Dendritic cell treated with granulocyte-macrophage colony-stimulating factor and Interleukin-4, amounts not matched to agents 40 ng/mL and 50 ng/mL, for 4 days (primary cell): ENCODE measurements around the gene PYDC1.
"Not testable (repeated sequence)": the region's sequence is repeated elsewhere in the genome, so short reads cannot be mapped to it uniquely, and the experiment has no call there.

Experiments
- H3K27ac Mint-ChIP-seq: one replicate; pipeline ENCODE4 v1.8.0; 2022; ENCODE audit warnings: mild to moderate bottlenecking, mixed read lengths
- H3K27me3 Mint-ChIP-seq: one replicate; pipeline ENCODE4 v1.8.0; 2022; ENCODE audit warnings: mild to moderate bottlenecking, mixed read lengths
- H3K36me3 Mint-ChIP-seq: one replicate; pipeline ENCODE4 v1.8.0; 2022; ENCODE audit warnings: low read depth, mixed read lengths
- H3K4me1 Mint-ChIP-seq: one replicate; pipeline ENCODE4 v1.8.0; 2022; ENCODE audit warnings: low read depth, mixed read lengths
- H3K4me3 Mint-ChIP-seq: one replicate; pipeline ENCODE4 v1.8.0; 2022; ENCODE audit warnings: mild to moderate bottlenecking, moderate library complexity, mixed read lengths
- H3K9me3 Mint-ChIP-seq: one replicate; pipeline ENCODE4 v1.8.0; 2022; ENCODE audit warnings: mixed read lengths
- intact Hi-C: fragments of 100-400 bp; cut with micrococcal nuclease; formaldehyde crosslinking; loops from one replicate; pipeline ENCODE4 v1.15.0; 2022

Gene PYDC1

DNA sequence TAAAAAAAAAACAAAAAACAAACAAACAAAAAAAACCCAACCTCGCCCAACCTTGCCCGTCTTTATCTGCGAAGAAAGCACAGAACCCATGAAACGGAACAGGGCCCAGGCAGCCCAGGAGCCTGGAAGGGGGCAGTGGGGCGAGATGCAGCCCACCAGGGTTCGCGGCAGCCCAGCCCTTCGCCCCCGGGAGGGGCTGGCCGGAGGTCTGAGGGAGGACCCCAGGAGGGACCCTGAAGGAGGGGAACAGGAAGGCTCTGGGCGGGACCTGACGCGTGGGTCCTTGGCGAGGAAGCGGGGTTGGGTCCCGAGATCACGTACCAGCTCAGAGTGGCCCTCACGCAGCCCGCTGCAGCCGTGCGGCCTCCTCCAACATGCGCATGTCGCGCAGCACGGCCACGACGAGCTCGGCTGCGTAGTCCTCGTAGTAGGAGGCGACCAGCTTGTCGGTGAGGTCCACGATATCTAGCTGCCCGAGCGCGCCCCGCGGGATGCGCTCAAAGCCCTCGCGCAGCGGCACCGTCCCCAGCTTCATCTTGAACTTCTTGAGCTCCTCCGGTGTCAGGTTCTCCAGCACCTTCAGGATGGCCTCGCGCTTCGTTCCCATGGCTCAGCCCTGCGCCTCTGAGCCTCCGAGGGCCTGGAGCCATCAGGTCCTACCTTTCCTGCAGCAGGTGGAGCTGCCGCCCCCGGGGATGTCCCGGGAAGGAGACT lies at the start of gene PYDC1:
PYDC1 (minus strand) TSS at position 714 of the 714 bp plus-strand sequence; CDS start at position 607, 107 bp downstream.
- Mint-ChIP-seq H3K27ac (peak within 1 kb of the TSS; percentile 71), H3K27me3 (peaks cover 67% of the 10 kb centered on the region), H3K4me1 (peaks cover 50% of the 10 kb centered on the region), H3K4me3 (peak within 1 kb of the TSS; percentile 81), H3K36me3 (no peaks in the 10 kb centered on the region), H3K9me3 (no peaks in the 10 kb centered on the region)
- intact Hi-C loops = no loop called here

DNA sequence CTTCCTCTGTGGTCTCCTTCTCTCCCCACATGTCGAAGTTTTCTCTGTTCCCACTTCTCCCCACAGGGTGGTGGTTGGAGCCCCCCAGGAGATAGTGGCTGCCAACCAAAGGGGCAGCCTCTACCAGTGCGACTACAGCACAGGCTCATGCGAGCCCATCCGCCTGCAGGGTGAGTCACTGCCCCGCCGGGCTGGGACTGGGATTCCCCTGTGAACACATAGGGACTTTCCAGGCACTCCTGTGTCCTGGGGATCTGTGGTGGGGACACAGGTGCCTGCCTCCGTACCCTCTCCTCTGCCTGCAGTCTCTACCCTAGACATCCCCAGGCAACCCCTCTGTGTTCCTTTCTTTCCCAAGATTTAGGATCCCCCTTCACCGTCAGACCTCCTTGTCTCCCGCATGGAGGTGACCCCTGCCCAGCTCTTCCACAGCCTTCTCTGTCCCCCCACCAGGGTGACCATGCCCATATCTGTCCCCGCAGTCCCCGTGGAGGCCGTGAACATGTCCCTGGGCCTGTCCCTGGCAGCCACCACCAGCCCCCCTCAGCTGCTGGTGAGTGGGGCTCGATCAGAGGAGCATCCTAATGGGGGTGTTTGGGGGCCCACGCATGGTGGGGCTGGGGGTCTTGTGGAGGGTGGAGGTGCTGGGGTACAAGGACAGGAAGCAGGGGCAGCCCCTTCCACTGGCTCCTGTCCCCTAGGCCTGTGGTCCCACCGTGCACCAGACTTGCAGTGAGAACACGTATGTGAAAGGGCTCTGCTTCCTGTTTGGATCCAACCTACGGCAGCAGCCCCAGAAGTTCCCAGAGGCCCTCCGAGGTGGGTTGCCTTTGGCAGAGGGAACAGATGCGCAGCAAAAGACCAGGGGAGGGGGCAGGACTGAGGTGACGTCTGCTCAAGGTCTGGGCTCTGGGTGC lies 48.7 kb upstream of the PYDC1 start:
- H3K9me3 Mint-ChIP-seq = no peaks in the 10 kb centered on the region
- peak overlapping the region; percentile 85 for H3K27ac Mint-ChIP-seq
- no peaks in the 10 kb centered on the region for H3K27me3 Mint-ChIP-seq
- peaks cover 95% of the 10 kb centered on the region for H3K36me3 Mint-ChIP-seq
- H3K4me1 Mint-ChIP-seq = peaks cover 80% of the 10 kb centered on the region
- H3K4me3 Mint-ChIP-seq = peak overlapping the region; percentile 62
- intact Hi-C loops = loop anchor here (10.0 kb wide), 1 partner anchor 49 kb away; no protein-coding TSS in a partner anchor

DNA sequence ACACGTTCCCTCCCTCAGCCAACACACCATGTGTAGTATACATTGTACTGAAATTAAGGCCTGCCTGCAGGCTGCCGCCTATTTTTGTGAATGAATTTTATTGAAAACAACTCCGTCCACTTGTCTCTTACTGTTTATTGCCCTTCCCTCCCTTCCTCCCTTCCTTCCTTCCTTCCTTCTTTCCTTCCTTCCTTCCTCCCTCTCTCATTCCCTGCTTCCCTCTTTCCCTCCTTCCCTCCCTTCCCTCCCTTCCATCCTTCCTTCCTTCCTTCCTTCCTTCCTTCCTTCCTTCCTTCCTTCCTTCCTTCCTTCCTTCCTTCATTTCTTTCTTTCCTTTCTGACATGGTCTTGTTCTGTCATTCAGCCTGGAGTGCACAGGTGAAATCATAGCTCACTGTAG lies 45.1 kb upstream of the PYDC1 start:
- H3K4me1 Mint-ChIP-seq = peaks cover 73% of the 10 kb centered on the region
- H3K27ac Mint-ChIP-seq = peak overlapping the region; percentile 91
- H3K9me3 Mint-ChIP-seq = no peaks in the 10 kb centered on the region
- intact Hi-C loops = loop anchor here (10.0 kb wide), 1 partner anchor 53 kb away; no protein-coding TSS in a partner anchor
- peak overlapping the region; percentile 100 for H3K4me3 Mint-ChIP-seq
- peaks cover 68% of the 10 kb centered on the region for H3K36me3 Mint-ChIP-seq
- H3K27me3 Mint-ChIP-seq = no peaks in the 10 kb centered on the region

DNA sequence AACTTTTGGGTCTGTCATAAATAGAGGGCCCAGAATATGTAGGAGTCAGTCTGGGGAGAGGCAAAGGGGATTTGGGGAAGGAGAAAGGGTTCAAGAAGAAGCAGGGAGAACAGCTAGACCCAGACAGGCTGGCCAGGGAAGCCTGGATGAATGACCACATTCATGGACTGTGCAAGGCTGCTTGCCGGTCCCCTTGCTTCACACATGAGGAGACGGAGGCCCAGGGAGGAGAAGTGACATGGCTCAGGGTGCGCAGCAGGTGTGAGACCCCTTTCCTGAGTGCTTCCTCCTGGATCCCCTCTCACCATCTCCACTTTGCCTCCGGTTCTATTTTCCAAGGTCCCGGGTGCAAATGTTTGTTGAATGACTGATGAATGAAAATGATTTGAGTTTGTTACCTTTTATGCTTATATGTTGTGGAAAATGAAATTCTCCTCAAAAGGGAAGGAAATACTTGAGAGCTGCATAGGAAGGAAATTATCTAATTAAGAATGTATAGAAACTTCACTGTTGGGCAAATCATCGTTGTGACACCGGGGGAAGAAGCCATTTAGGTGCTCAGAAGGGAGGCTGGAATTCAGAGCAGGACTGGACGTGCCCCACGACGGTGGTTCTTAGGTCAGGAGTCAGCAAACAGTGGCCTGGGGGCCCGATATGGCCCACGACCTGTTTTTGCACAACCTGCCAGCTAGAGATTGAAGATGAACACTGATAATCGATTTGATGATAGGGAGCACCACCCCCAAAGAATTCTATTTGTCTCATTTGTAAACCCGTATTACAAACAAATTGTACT lies 43.4 kb upstream of the PYDC1 start:
- Mint-ChIP-seq H3K27me3 (no peaks in the 10 kb centered on the region), H3K4me3 (peak overlapping the region; percentile 100), H3K9me3 (no peaks in the 10 kb centered on the region), H3K4me1 (peaks cover 71% of the 10 kb centered on the region), H3K27ac (peak overlapping the region; percentile 91), H3K36me3 (peaks cover 51% of the 10 kb centered on the region)
- intact Hi-C loops = loop anchor here (2.0 to 10.0 kb wide), 2 partner anchors 54 to 58 kb away; partner anchors contain the start of gene PYCARD

DNA sequence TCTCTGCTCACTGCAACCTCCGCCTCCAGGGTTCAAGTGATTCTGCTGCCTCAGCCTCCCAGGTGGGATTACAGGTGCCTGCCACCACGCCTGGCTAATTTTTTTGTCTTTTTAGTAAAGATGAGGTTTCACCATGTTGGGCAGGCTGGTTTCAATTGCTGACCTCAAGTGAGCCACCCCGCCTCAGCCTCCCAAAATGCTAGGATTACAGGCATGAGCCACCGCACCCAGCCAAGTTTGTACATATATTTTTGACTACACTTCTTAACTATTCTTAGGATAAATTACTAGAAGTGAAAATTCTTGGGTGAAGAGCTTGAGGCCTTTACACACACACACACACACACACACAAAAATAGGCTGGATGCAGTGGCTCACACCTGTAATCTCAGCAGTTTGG lies 41.4 kb upstream of the PYDC1 start:
- H3K9me3 Mint-ChIP-seq = no peaks in the 10 kb centered on the region
- H3K27ac Mint-ChIP-seq = peak overlapping the region; percentile 46
- intact Hi-C loops = no loop called here
- peaks cover 35% of the 10 kb centered on the region for H3K36me3 Mint-ChIP-seq
- H3K4me3 Mint-ChIP-seq = no peak overlapping the region
- peaks cover 74% of the 10 kb centered on the region for H3K4me1 Mint-ChIP-seq
- H3K27me3 Mint-ChIP-seq = no peaks in the 10 kb centered on the region

DNA sequence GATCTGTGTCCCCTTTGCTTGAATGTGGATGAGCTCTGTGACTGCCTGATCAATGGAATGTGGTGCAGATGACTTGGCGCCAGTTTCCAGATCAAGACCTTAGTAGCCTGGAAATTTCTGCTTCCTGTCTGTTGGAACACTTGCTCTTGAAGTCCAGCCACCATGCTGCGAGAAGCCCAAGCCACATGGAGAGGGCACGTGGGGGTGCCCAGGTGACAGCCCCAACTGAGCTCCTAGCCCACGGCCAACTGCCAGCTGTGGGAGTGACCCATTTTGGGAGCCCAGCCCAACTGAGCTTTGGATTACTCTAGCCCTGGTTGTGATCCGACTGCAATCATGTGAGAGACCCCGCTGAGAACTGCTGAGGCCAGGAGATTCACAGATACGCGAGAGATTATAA lies 39.5 kb upstream of the PYDC1 start:
- H3K4me3 Mint-ChIP-seq = no peak overlapping the region
- H3K9me3 Mint-ChIP-seq = no peaks in the 10 kb centered on the region
- intact Hi-C loops = no loop called here
- no peaks in the 10 kb centered on the region for H3K27me3 Mint-ChIP-seq
- peak overlapping the region; percentile 18 for H3K27ac Mint-ChIP-seq
- H3K36me3 Mint-ChIP-seq = peaks cover 16% of the 10 kb centered on the region
- H3K4me1 Mint-ChIP-seq = peaks cover 75% of the 10 kb centered on the region

DNA sequence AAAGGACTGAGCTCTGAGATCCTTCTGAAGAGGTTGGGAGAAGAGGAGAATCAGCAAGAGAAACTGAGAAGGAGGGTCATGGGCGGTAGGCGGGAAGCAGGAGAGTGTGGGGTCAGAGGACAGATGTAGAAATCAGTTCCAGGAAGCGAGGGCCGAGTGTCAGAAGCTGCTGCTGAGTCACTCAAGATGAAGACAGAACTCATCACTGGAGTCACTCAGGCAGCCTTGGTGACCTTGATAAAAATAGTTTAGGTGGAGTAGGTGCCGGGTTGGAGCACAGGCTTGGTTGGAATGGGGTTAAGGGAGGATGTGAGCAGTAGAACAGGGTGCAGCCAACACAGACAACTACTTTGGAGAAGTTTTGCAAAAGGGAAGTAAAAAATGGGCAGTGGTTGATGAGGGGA lies 36.7 kb upstream of the PYDC1 start:
- Mint-ChIP-seq H3K4me1 (peaks cover 62% of the 10 kb centered on the region), H3K4me3 (peak overlapping the region; percentile 67), H3K9me3 (no peaks in the 10 kb centered on the region), H3K36me3 (no peaks in the 10 kb centered on the region), H3K27ac (peak overlapping the region; percentile 93), H3K27me3 (no peaks in the 10 kb centered on the region)
- intact Hi-C loops = no loop called here

DNA sequence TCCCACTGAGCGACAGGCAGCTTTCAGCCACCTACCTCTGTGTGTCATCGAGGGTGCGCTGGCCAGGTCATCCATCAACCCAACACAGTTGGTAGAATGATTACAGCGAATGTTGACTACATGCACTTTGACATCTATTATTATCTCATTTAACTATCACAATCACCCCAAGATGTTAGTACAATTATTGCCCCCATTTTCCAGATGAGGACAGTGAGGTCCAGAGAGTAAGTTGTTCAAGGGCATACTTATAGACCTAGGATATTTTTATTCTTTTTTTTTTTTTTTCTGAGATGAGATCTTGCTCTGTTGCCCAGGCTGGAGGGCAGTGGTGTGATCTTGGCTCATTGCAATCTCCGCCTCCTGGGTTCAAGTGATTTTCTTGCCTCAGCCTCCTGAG lies 34.5 kb upstream of the PYDC1 start:
- no peaks in the 10 kb centered on the region for H3K9me3 Mint-ChIP-seq
- no peak overlapping the region for H3K27ac Mint-ChIP-seq
- H3K36me3 Mint-ChIP-seq = no peaks in the 10 kb centered on the region
- intact Hi-C loops = no loop called here
- H3K4me1 Mint-ChIP-seq = peaks cover 72% of the 10 kb centered on the region
- no peak overlapping the region for H3K4me3 Mint-ChIP-seq
- H3K27me3 Mint-ChIP-seq = no peaks in the 10 kb centered on the region

DNA sequence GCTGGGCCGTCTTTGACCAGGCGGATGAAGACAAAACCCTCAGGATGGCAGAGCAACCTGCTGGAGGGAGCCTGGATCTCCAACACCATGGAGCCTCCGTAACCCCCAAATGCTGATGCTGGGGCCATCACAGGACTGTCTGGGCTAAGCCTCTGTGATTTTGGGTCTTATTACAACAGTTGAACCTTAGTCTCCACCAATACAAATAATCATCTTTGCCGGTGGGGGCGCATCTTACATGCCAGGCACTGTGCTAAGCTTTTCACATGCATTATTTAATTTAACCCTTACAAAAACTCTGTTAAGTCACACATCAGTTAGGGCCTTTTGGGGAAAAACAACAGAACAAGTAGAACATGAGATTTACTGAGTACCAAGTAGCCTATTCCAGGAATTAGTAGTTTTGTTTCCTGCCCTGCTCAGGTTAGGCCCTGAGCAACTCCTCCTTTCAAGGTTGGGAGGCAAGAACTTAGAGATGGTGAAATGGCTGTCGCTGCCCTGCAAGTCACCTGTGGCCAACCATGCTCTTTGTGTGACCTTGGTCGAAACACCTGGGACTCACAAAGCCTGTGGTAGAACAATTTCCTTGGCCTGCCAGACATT lies 33.9 kb upstream of the PYDC1 start:
- no peaks in the 10 kb centered on the region for H3K9me3 Mint-ChIP-seq
- peaks cover 70% of the 10 kb centered on the region for H3K4me1 Mint-ChIP-seq
- H3K36me3 Mint-ChIP-seq = no peaks in the 10 kb centered on the region
- H3K4me3 Mint-ChIP-seq = no peak overlapping the region
- H3K27ac Mint-ChIP-seq = no peak overlapping the region
- intact Hi-C loops = no loop called here
- no peaks in the 10 kb centered on the region for H3K27me3 Mint-ChIP-seq

DNA sequence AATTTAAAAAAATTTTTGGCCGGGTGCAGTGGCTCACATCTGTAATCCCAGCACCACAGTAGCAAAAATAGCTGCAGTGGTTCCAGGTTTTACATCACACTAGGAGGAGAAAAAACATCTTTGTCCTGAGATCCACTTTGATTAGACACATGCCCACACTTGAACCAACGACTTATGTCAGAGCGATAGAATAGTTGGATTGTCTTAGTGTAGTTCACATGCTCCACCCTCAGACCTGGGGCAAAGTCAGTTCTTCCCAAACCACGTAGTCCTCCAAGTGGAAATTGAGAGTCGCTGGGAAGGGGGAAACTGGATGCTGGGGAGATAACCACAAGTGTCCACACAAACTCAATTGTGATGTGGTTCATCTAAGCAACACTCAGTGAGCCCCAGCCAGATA lies 31.4 kb upstream of the PYDC1 start:
- intact Hi-C loops = no loop called here
- H3K27ac Mint-ChIP-seq = no peak overlapping the region
- peaks cover 68% of the 10 kb centered on the region for H3K4me1 Mint-ChIP-seq
- H3K9me3 Mint-ChIP-seq = no peaks in the 10 kb centered on the region
- H3K36me3 Mint-ChIP-seq = no peaks in the 10 kb centered on the region
- no peaks in the 10 kb centered on the region for H3K27me3 Mint-ChIP-seq
- H3K4me3 Mint-ChIP-seq = no peak overlapping the region

DNA sequence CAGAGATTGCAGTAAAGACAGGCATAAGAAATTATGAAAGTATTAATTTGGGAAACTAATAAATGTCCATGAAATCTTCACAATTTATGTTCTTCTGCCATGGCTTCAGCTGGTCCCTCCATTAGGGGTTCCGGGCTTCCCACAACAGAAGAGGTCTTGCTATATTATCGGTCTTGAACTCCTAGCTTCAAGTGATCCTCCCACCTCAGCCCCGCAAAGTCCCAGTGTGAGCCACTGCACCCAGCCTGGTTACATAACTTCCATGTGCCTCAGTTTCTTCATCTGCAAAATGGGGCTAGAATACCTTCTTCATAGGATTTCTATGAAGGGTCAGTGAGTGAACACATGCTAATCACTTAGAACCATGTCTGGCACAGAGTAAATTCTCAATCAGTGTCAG lies 29.4 kb upstream of the PYDC1 start:
- no peaks in the 10 kb centered on the region for H3K36me3 Mint-ChIP-seq
- H3K4me3 Mint-ChIP-seq = no peak overlapping the region
- H3K27ac Mint-ChIP-seq = no peak overlapping the region
- H3K9me3 Mint-ChIP-seq = no peaks in the 10 kb centered on the region
- peaks cover 65% of the 10 kb centered on the region for H3K4me1 Mint-ChIP-seq
- H3K27me3 Mint-ChIP-seq = no peaks in the 10 kb centered on the region
- intact Hi-C loops = no loop called here

DNA sequence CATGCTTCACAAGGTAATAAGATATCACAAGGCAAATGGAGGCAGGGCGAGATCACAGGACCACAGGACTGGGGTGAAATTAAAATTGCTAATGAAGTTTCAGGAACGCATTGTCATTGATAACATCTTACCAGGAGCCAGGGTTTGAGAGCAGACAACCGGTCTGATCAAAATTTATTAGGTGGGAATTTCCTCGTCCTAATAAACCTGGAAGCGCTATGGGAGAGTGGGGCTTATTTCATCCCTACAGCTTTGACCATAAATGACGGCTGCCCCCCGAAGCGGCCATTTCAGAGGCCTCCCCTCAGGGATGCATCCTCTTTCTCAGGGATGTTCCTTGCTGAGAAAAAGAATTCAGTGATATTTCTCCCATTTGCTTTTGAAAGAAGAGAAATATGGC lies 28.7 kb upstream of the PYDC1 start:
- H3K27me3 Mint-ChIP-seq, intact Hi-C loops, H3K4me3 Mint-ChIP-seq, H3K9me3 Mint-ChIP-seq, H3K36me3 Mint-ChIP-seq: not testable (repeated sequence)
- Mint-ChIP-seq H3K27ac (peak overlapping the region; percentile 61), H3K4me1 (peaks cover 65% of the 10 kb centered on the region)
